NT2/D1 (cell line): ENCODE measurements around the gene TACC2.

Experiments
- SUZ12 ChIP-seq: IDR thresholded peaks from 2 replicates; pipeline ENCODE4 v1.6.1; 2011; ENCODE audit not compliant: insufficient read length, insufficient read depth; ENCODE audit errors: extremely low read depth
- YY1 ChIP-seq: IDR thresholded peaks from 2 replicates; pipeline ENCODE4 v1.6.1; 2011; ENCODE audit not compliant: insufficient read length, insufficient read depth
- ZNF274 ChIP-seq: IDR thresholded peaks from 2 replicates; pipeline ENCODE4 v1.6.1; 2011; ENCODE audit warnings: mild to moderate bottlenecking, low read depth, low read length

- TF ChIP-seq YY1: no peak
- no peak for TF ChIP-seq SUZ12
- TF ChIP-seq ZNF274: no peak
Measured at GRCh38 chr10:122021828-122022227, 32.9 kb downstream of the TACC2 start.
